SK-N-SH (cell line): ENCODE results near the gene CENPE. TPM values are rescaled to one million over a fixed set of nuclear protein-coding genes. Genes with fewer than 3 reads are reported as not detected.
A peak's percentile ranks its signal among the peaks of the same experiment; 100 is the strongest.

ENCODE experiments used
- CTCF ChIA-PET: fragments of 300-600, 350-600 bp; formaldehyde crosslinking; extraction: SDS; loops from one replicate; lab custom pipeline; 2021; lab: Yijun Ruan, JAX
- POLR2A ChIA-PET: fragments of 350-600 bp; sonication (Branson Sonifier 250); formaldehyde crosslinking; extraction: SDS; loops from one replicate; lab custom pipeline; 2020; ENCODE audit warnings: antibody characterized with exemption, inconsistent platforms; lab: Yijun Ruan, JAX
- DNase-seq: peaks from one replicate; pipeline ENCODE4 v3.0.0; 2012
- H2AFZ ChIP-seq: fragments of 200-600 bp; sonication (generic); 2 replicates; pipeline ENCODE4 v1.8.1; 2016; ENCODE audit warnings: antibody characterized with exemption, mild to moderate bottlenecking, low read depth
- H3F3A ChIP-seq: fragments of 200-600 bp; sonication (generic); replicated peaks from 2 replicates; pipeline ENCODE3; 2016; ENCODE audit warnings: antibody characterized with exemption, mild to moderate bottlenecking; ENCODE audit not compliant: insufficient read depth
- H3K27ac ChIP-seq, 2 experiments: fragments of 200-500 bp in 1 of 2; fragments of 200-600 bp in 1 of 2; sonication (Bioruptor generic) in 1 of 2; sonication (generic), shearing (Covaris generic) in 1 of 2; 2 replicates each; pipeline versions ENCODE4 v1.5.1 to v1.6.1; 2014 to 2016; ENCODE audit warnings: low read depth in 2 of 2, inconsistent platforms in 1 of 2, low read length in 1 of 2, mild to moderate bottlenecking in 1 of 2, mixed read lengths in 1 of 2
- H3K27me3 ChIP-seq: fragments of 200-600 bp; sonication (generic), shearing (Covaris generic); 2 replicates; pipeline ENCODE4 v1.6.1; 2016; ENCODE audit warnings: mixed run types; ENCODE audit not compliant: insufficient read depth
- H3K36me3 ChIP-seq, 2 experiments: fragments of 200-500 bp in 1 of 2; fragments of 200-600 bp in 1 of 2; sonication (Bioruptor generic) in 1 of 2; sonication (generic) in 1 of 2; replicated peaks in 1 of 2; 2 replicates each; pipeline versions ENCODE3 to v1.5.1; 2014 to 2016; ENCODE audit warnings: low read length in 1 of 2, mild to moderate bottlenecking in 1 of 2; ENCODE audit not compliant: insufficient read depth in 2 of 2, control insufficient read depth in 1 of 2
- H3K4me1 ChIP-seq, 2 experiments: fragments of 200-500 bp in 1 of 2; fragments of 200-600 bp in 1 of 2; sonication (Bioruptor generic) in 1 of 2; sonication (generic), shearing (Covaris generic) in 1 of 2; 2 replicates each; pipeline versions ENCODE4 v1.5.1 to v1.6.1; 2014 to 2016; ENCODE audit warnings: low read depth in 1 of 2, low read length in 1 of 2, mixed run types in 1 of 2; ENCODE audit not compliant: insufficient read depth in 2 of 2, control insufficient read depth in 1 of 2
- H3K4me2 ChIP-seq: fragments of 200-600 bp; sonication (generic), shearing (Covaris generic); 2 replicates; pipeline ENCODE4 v1.6.1; 2017; ENCODE audit warnings: mixed run types
- H3K4me3 ChIP-seq, 2 experiments: fragments of 200-500 bp in 1 of 2; fragments of 200-600 bp in 1 of 2; sonication (Bioruptor generic) in 1 of 2; sonication (generic), shearing (Covaris generic) in 1 of 2; 2 replicates each; pipeline versions ENCODE4 v1.5.1 to v1.8.1; 2014 to 2016; ENCODE audit warnings: low read depth in 2 of 2, inconsistent platforms in 1 of 2, low read length in 1 of 2, mild to moderate bottlenecking in 1 of 2, mixed read lengths in 1 of 2, moderate library complexity in 1 of 2
- H3K79me2 ChIP-seq: fragments of 200-600 bp; sonication (generic); 2 replicates; pipeline ENCODE4 v1.8.1; 2017; ENCODE audit warnings: mild to moderate bottlenecking; ENCODE audit not compliant: insufficient read depth
- H3K9ac ChIP-seq: fragments of 200-600 bp; sonication (generic); 2 replicates; pipeline ENCODE4 v1.6.1; 2017; ENCODE audit warnings: mixed run types
- H3K9me2 ChIP-seq: fragments of 200-600 bp; sonication (generic); 2 replicates; pipeline ENCODE4 v1.6.1; 2017; ENCODE audit warnings: mixed run types
- H3K9me3 ChIP-seq: fragments of 200-600 bp; sonication (generic); 2 replicates; pipeline ENCODE4 v1.6.1; 2017; ENCODE audit warnings: mixed run types, mild to moderate bottlenecking, moderate library complexity
- H4K20me1 ChIP-seq: fragments of 200-600 bp; sonication (generic); 2 replicates; pipeline ENCODE4 v1.6.1; 2017; ENCODE audit warnings: mild to moderate bottlenecking, mixed run types; ENCODE audit not compliant: insufficient read depth
- CTCF ChIP-seq: fragments of 200-600 bp; sonication (generic); IDR thresholded peaks from 2 replicates; pipeline ENCODE4 v1.6.1; 2017; ENCODE audit warnings: antibody characterized with exemption, mild to moderate bottlenecking, moderate library complexity
- ELF1 ChIP-seq: IDR thresholded peaks from 2 replicates; pipeline ENCODE4 v1.4.0; 2012
- EZH2phosphoT487 ChIP-seq: fragments of 200-600 bp; sonication (generic); IDR thresholded peaks from 2 replicates; pipeline ENCODE4 v1.6.1; 2017; ENCODE audit warnings: low read depth, mixed run types, mild to moderate bottlenecking, antibody characterized with exemption, moderate library complexity, borderline replicate concordance
- FOXM1 ChIP-seq: IDR thresholded peaks from 2 replicates; pipeline ENCODE4 v1.4.0; 2012; ENCODE audit warnings: low read depth, mild to moderate bottlenecking
- IRF3 ChIP-seq: fragments of 150-350 bp; IDR thresholded peaks from 2 replicates; pipeline ENCODE4 v1.6.1; 2016; ENCODE audit warnings: mild to moderate bottlenecking, low read depth, low read length
- MAX ChIP-seq: IDR thresholded peaks from 2 replicates; pipeline ENCODE4 v1.4.0; 2012; ENCODE audit warnings: low read depth
- MEF2A ChIP-seq: IDR thresholded peaks from 2 replicates; pipeline ENCODE4 v1.4.0; 2012; ENCODE audit warnings: low read depth, borderline replicate concordance
- MXI1 ChIP-seq: IDR thresholded peaks from 2 replicates; pipeline ENCODE4 v1.6.1; 2012; ENCODE audit warnings: mild to moderate bottlenecking, low read depth, low read length, improper control_type of control experiment
- NFIC ChIP-seq: IDR thresholded peaks from 2 replicates; pipeline ENCODE4 v1.4.0; 2012; ENCODE audit warnings: borderline replicate concordance
- POLR2AphosphoS5 ChIP-seq: IDR thresholded peaks from 2 replicates; pipeline ENCODE4 v1.6.1; 2012; ENCODE audit warnings: low read depth, low read length
- RCOR1 ChIP-seq: fragments of 150-350 bp; IDR thresholded peaks from 2 replicates; pipeline ENCODE4 v1.6.1; 2017; ENCODE audit warnings: antibody characterized with exemption, low read length
- REST ChIP-seq: IDR thresholded peaks from 2 replicates; pipeline ENCODE4 v1.6.1; 2012; ENCODE audit warnings: mild to moderate bottlenecking, low read depth, low read length, moderate library complexity
- RFX5 ChIP-seq: IDR thresholded peaks from 2 replicates; pipeline ENCODE4 v1.6.1; 2012; ENCODE audit warnings: mild to moderate bottlenecking, improper control_type of control experiment, low read length
- RXRA ChIP-seq: IDR thresholded peaks from 2 replicates; pipeline ENCODE4 v1.4.0; 2012; ENCODE audit warnings: low read depth, mild to moderate bottlenecking, borderline replicate concordance
- SMC3 ChIP-seq: IDR thresholded peaks from 2 replicates; pipeline ENCODE4 v1.6.1; 2012; ENCODE audit warnings: low read depth, low read length, improper control_type of control experiment
- TAF1 ChIP-seq: IDR thresholded peaks from 2 replicates; pipeline ENCODE4 v1.6.1; 2012; ENCODE audit warnings: low read depth, mild to moderate bottlenecking, low read length, moderate library complexity, borderline replicate concordance
- TEAD4 ChIP-seq: IDR thresholded peaks from 2 replicates; pipeline ENCODE4 v1.4.0; 2012; ENCODE audit warnings: mild to moderate bottlenecking, borderline replicate concordance; ENCODE audit not compliant: insufficient read depth
- USF2 ChIP-seq: fragments of 150-350 bp; IDR thresholded peaks from 2 replicates; pipeline ENCODE4 v1.6.1; 2017; ENCODE audit warnings: antibody characterized with exemption, low read length, low read depth, borderline replicate concordance
- ZBTB33 ChIP-seq: IDR thresholded peaks from 2 replicates; pipeline ENCODE4 v1.4.0; 2012; ENCODE audit warnings: low read depth, borderline replicate concordance
- WGBS: methylation state at CpG from one replicate; pipeline ENCODE4 v1.1.6; 2017; ENCODE audit warnings: low lambda C conversion rate; 5-methylcytosine and 5-hydroxymethylcytosine counted together
- polyA plus RNA-seq, 3 experiments: library from polyadenylated mRNA; depleted of rRNA; stranded (reverse); fragments of >200 nt; gene quantifications; 2 replicates each; pipeline ENCODE4 v1.2.3, GENCODE V29; 2012

CENPE gene
- polyA plus RNA-seq, 1 of the 3 experiments (the other 2 are of a cell fraction): 1.7 TPM

GRCh38 chr4:103098756-103099440, 99.2 kb downstream of the CENPE start (continued):
- TF ChIP-seq REST (no peak), EZH2phosphoT487 (no peak), RFX5 (no peak), TEAD4 (no peak)
- TF ChIP-seq, all 33 proteins: peak for 0

- Histone ChIP-seq H3K27me3 (no peaks in the 10 kb centered on the region), H4K20me1 (no peaks in the 10 kb centered on the region), H3K9ac (no peak overlapping the region; the same call in 1 of the 2 replicates), H3K4me1 (peaks cover 7 to 8% of the 10 kb centered on the region in 2 experiments; a peak in 3 of 4 replicates), H3K9me3 (no peaks in the 10 kb centered on the region), H3K27ac (peak overlapping the region in 1 of 2 experiments; percentile 39; a peak in 1 of 4 replicates), H3K4me3 (peak overlapping the region; percentile 58 to 62; a peak in 3 of 4 replicates), H3F3A (peaks cover 3% of the 10 kb centered on the region), H3K9me2 (no peaks in the 10 kb centered on the region), H2AFZ (no peak overlapping the region), H3K4me2 (peak overlapping the region; percentile 84), H3K79me2 (peaks cover 10% of the 10 kb centered on the region; the same call in 1 of the 2 replicates), H3K36me3 (peaks cover 5 to 8% of the 10 kb centered on the region in 2 experiments)
- WGBS: 88% methylated on average over 9 of the region's 10 CpGs
- no peak for DNase-seq
- CTCF ChIA-PET: interaction anchor here (0.7 to 3.0 kb wide), 8 partner anchors 9 to 667 kb away, joined by 3 to 26 read pairs (median 12); no protein-coding TSS in a partner anchor
- POLR2A ChIA-PET: interaction anchor here (0.8 kb wide), 1 partner anchor 8 kb away, joined by 3 read pairs; no protein-coding TSS in a partner anchor
- TF ChIP-seq FOXM1 (no peak), SMC3 (no peak), MEF2A (no peak), USF2 (no peak), ZBTB33 (no peak), RXRA (no peak), POLR2AphosphoS5 (no peak), MXI1 (no peak), RCOR1 (no peak), TAF1 (no peak), NFIC (no peak), RFX5 (no peak), MAX (no peak), CTCF (no peak), ELF1 (no peak), IRF3 (no peak)
Observed at GRCh38 chr4:103098341-103098740, 99.8 kb downstream of the CENPE start.
